NCI-H1048 (cell line): ENCODE results near the gene TBC1D1.

ENCODE experiments used
- DNase-seq: peaks from one replicate; lab custom pipeline; 2025; lab: John Stamatoyannopoulos, UW

Gene TBC1D1, protein sequence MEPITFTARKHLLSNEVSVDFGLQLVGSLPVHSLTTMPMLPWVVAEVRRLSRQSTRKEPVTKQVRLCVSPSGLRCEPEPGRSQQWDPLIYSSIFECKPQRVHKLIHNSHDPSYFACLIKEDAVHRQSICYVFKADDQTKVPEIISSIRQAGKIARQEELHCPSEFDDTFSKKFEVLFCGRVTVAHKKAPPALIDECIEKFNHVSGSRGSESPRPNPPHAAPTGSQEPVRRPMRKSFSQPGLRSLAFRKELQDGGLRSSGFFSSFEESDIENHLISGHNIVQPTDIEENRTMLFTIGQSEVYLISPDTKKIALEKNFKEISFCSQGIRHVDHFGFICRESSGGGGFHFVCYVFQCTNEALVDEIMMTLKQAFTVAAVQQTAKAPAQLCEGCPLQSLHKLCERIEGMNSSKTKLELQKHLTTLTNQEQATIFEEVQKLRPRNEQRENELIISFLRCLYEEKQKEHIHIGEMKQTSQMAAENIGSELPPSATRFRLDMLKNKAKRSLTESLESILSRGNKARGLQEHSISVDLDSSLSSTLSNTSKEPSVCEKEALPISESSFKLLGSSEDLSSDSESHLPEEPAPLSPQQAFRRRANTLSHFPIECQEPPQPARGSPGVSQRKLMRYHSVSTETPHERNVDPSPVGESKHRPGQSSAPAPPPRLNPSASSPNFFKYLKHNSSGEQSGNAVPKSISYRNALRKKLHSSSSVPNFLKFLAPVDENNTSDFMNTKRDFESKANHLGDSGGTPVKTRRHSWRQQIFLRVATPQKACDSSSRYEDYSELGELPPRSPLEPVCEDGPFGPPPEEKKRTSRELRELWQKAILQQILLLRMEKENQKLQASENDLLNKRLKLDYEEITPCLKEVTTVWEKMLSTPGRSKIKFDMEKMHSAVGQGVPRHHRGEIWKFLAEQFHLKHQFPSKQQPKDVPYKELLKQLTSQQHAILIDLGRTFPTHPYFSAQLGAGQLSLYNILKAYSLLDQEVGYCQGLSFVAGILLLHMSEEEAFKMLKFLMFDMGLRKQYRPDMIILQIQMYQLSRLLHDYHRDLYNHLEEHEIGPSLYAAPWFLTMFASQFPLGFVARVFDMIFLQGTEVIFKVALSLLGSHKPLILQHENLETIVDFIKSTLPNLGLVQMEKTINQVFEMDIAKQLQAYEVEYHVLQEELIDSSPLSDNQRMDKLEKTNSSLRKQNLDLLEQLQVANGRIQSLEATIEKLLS (N-terminal part only)

DNA sequence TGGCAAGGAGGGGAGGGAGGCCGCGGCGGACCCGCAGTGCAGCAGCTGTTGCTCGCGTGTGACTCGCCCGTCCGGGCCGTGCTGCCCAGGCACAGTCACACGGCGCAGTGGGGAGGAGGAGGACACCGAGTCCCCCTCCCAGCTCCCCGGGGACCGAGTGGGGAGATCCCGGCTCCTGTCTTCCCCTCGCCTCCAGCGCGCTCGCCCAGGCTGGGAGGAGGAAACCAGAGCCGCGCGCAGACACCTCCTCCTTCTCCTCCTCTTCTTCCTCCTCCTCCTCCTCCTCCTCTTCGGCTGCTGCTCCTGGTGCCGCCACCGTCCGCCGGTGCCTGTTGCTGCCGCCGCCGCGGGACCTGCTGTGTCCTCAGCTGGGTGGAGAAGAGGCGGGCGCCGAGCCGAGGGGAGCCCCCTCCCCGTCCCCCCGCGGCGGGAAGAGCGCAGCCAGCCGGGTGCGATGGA is at the start of gene TBC1D1:
TSS of gene TBC1D1 (plus strand) at position 284 of the 459 bp plus-strand sequence. CDS start 11,012 bp downstream, outside the sequence.
- DNase-seq, result no peak

DNA sequence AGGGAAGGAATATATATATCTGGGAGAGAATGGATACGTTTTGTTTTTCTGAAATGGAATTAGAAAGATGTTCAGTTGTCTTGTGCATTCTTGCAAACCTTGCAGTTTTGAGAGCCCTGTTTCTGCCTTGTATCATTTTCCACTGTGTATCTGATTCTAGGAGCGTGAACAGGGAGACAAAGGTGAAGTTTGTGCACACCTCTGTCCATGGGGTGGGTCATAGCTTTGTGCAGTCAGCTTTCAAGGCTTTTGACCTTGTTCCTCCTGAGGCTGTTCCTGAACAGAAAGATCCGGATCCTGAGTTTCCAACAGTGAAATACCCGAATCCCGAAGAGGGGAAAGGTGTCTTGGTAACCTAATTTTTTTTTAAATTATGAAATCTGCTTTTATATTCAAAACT is 46.7 kb upstream of the TBC1D1 start:
- no peak for DNase-seq

- no peak for DNase-seq
Measured at GRCh38 chr4:37845201-37845600, 45.7 kb upstream of the TBC1D1 start.

DNA sequence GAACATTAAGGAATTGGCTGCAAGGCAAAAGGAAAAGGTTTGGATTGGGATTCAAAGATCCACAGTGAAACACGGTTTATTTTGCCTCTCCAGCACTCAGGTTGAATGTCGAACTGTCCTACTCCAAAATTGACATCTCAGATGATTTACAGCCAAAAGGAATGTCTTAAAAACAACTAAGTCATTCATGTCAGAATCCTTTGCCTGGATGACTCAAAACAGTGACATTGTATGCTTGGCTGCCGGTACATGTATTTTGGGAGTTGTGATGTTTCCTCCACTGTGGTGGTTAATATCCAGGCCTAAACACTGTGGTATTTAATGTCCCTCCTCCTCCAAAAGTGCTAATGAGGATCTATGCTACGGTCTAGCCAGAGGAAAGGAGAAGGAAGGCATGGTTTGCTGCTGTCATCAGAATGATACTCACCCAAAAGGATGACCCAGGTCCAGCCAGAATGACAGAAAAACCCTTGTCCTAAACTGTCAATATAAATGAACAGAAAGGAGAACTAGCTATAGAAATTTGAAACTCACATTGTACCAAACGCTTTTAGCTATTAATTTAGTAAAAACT is 43.5 kb upstream of the TBC1D1 start:
- no peak for DNase-seq

GRCh38 chr4:37852376-37852775 is 38.5 kb upstream of the TBC1D1 start:
- DNase-seq, result no peak

GRCh38 chr4:37858112-37858511 is 32.8 kb upstream of the TBC1D1 start:
- no peak for DNase-seq

DNA sequence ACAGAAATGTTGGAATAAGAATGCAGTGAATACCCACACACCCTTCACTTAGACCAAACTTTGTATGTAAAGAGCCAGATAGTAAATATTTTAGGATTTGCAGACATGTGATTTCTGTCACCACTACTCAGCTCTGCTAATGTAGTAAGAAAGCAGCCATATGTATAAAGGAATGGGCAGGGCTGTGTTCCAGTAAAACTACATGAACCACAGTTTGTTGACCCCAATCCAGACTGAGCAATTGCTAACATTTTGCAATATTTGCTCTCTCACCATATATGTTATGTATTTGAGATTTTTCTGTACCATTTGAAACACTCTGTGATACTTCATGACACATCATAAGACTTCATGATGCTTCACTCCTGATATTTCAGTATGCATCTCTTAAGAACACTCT is 32.0 kb upstream of the TBC1D1 start:
- DNase-seq, result no peak

DNA sequence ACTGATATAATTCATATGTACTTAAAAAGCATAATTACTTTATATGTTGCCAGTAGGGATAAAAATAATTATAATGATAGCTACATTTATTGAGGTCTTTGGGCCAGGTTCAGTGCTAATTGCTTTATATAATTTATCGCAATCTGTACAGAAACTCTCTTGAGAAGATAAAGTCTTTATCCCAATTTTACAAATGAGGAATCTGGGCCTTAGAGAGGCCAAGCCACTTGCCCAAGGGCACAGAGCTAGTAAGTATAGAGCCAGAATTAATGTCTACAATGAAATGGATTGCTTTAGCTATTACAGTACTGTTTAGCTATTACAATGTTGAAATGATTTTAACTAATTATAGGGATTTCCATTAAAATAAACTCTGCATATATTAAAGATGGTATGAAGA is 30.6 kb upstream of the TBC1D1 start:
- no peak for DNase-seq

DNA sequence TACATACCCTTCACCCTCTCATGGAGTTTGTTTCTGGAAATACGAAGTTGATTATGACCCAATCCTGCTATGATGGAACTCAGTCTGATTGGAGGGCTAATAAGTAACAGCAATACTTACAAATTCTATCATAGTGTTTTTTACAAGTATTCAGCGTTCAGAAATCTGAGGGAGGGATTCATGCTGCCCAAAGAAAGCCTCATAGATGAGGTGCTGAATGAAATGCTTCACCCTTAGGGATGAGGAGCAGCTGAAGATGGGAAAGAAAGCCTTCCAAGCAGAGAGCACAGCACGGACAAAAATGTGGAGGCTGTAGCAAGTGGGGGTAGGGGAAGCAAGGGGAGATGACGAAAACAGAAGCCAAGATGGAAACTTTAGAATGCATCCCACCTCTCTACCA is 27.9 kb upstream of the TBC1D1 start:
- no peak for DNase-seq

- no peak for DNase-seq
Measured at GRCh38 chr4:37864786-37865185, 26.1 kb upstream of the TBC1D1 start.

DNA sequence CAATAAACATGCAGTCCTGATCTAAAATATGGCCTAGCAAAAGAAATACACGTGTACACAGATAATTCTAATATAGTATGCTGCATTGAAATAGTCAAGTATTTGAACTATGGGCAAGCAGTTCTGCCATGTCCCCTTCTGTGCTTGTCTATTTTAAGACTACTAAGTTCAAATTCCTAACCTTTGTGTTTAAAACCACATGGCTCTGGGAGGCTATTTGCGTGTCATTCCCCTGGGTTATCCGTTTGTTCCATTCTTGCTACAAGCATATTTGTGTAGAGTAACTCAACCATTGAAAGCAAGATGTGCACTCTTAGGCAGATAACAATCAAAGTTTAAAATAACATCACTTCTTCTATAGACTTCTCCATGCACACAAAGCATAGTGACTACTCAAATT is 25.4 kb upstream of the TBC1D1 start:
- no peak for DNase-seq

- DNase-seq, result no peak
Measured at GRCh38 chr4:37867102-37867501, 23.8 kb upstream of the TBC1D1 start.

DNA sequence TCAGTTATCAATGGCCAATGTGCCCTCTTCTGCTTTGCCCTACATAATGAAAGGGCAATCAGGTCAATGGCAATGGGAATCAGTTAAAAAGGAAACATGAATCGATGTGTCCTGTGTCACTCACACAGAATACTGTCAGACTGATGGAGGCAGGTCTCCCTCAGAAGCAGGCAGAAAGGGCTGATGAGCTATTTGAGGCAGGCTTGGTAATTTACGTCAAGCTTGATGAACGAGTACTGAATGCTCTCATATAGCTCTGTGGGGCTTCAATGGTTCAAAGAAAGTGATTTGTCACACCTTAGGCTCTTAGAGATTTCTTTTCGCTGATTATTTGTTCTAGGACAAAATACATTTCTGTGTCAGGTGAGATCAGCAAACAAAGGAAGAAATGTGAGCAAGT is 22.6 kb upstream of the TBC1D1 start:
- DNase-seq, result no peak

GRCh38 chr4:37872310-37872988 is 18.4 kb upstream of the TBC1D1 start:
- no peak for DNase-seq

GRCh38 chr4:37873386-37873785 is 17.5 kb upstream of the TBC1D1 start:
- no peak for DNase-seq

DNA sequence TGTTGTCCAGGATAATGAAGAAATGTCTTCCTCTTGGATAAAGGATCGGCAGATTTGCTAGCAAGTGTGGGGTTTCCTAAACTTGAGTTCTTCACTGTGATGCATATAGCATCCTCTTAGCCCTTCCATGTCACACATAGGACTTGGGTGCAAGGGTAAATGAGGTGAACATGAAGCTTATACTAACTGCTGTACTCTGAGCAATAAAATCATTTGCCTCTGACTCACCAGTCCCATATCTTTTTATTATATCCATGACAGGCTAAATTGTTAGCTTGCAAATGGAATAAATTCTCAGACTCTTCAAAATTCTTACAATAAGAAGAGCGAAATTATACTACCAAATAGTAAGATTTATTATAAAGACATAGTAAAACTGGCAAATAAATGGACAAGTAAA is 14.7 kb upstream of the TBC1D1 start:
- no peak for DNase-seq

- no peak for DNase-seq
Measured at GRCh38 chr4:37879365-37879764, 11.5 kb upstream of the TBC1D1 start.

GRCh38 chr4:37881811-37882210 is 9.1 kb upstream of the TBC1D1 start:
- no peak for DNase-seq

DNA sequence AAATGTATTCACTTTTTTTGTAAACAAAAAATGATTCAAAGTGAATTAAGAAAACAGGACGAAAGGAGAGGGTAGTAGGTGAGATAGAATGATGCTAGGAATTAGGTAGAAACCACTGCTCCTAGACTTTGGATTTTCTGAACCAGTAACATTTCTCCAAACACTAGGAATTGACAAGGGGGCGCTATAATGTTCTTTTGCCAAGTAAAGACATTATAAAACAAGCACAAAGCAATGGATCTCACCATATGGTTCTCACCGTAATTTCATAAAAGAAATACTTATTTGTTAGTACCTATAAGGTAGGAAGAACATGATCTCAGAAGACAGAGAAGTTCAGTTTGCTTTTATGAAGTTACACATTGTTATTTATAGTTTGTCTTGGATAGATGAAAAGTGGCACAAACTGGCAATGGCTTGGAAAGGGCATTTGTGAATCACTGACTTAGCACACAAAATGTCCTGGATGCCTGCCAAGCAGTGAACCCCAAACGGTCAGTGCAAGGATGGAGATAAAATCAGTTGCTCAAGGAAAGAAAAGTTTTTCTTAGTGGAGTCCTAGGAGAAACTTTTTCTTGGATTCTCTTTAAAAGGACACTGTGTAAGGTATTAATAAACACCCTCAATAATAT is 8.1 kb upstream of the TBC1D1 start:
- no peak for DNase-seq

DNA sequence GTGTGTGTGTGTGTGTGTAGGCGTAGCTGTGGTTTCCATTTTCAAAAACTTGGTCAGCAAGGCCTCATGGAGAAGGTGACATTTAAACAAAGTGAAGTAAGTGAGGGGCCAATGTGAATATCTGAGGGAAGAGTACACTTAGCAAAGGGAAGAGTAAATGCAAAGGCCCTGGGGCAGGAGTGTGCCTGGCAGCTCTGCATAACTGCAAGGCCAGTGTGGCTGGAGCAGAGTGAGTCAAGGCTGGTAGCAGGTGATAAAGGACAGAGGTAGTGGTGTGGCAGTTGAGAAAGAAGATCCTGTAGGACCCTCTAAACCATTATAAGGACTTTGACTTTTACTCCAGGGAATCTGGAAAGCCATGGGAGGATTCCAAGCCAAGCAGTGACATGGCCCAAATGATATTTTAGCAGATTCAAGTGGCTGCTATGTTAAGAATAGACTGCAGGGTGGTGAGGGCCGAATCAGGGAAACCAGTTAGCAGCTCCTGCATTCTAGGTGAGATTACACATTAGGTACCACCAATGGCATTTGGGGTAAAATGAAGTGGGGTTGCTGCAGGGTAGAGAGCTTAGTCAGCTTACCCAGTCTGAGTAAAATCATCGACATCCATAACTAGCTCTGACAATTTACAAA is 5.9 kb upstream of the TBC1D1 start:
- DNase-seq, result no peak
